Stimulated activated CD8-positive, alpha-beta memory T cell treated with anti-CD3 and anti-CD28 coated beads, Interleukin-2, amount 100 ng/mL, for 1 hour (primary cell): ENCODE measurements around the gene ZDHHC3.

ENCODE experiments used
- DNase-seq, 2 donors: peaks; one replicate each; pipeline ENCODE4 v3.0.0-alpha.2; 2020; ENCODE audit warnings: low read depth in 2 of 2

ZDHHC3 gene, protein sequence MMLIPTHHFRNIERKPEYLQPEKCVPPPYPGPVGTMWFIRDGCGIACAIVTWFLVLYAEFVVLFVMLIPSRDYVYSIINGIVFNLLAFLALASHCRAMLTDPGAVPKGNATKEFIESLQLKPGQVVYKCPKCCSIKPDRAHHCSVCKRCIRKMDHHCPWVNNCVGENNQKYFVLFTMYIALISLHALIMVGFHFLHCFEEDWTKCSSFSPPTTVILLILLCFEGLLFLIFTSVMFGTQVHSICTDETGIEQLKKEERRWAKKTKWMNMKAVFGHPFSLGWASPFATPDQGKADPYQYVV

GRCh38 chr3:44976002-44976815, at the start of gene ZDHHC3, which contains the start of gene EXOSC7:
Gene ZDHHC3, minus strand, starts transcription at chr3:44976174. Its CDS starts 16,738 bp downstream, at chr3:44959436.
Gene EXOSC7, plus strand, starts transcription at chr3:44976244. Its CDS starts 34 bp downstream, at chr3:44976278.
- DNase-seq = peak; percentile 74 to 75

DNA sequence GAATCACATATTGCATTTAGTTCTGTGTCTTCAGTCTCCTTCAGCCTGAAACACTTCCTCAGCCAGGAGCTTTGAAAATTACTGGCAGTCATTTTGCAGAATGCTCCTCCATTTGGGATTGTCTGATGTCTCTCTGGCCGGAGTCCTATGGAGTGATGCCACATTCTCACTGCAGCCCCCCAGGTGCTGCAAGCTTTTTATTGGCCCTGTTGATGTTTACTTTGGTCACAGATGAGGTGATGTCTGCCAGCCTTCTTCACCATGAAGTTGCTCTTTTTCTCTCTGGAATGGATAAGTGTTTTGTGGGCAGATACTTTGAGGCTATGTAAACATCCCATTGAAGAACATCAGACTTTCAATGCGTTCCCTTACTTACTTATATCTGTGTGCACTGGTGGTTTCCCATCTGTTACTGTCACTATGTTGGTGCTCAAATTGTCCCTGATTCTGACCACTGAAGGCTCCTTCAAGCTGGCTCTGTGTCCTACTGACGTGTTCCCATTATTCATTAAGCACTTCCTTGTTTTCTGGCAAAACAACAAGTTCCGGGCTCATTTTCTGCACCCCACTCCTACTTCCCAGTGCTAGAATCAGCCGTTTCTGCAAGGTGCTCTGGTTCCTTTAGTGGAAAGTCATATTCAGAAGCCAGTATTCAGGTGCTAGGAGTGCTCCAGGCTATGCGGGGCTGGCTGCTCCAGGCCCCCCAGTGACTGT, 48.7 kb upstream of the ZDHHC3 start:
- DNase-seq = no peak

DNA sequence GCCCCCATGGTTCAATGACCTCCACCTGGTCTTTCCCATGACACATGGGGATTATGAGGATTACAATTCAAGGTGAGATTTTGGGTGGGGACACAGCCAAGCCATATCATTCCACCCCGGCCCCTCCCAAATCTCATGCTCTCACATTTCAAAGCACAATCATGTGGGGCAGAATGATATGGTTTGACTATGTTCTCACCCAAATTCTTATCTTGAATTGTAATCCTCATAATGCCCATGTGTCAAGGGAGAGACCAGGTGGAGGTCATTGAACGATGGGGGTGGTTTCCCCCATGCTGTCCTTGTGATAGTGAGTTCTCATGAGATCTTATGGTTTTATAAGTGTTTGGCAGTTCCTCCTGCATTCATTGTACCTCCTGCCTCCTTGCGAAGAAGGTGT, 47.7 kb upstream of the ZDHHC3 start:
- no peak for DNase-seq

- no peak for DNase-seq
Observed at GRCh38 chr3:45021524-45022297, 45.7 kb upstream of the ZDHHC3 start.

DNA sequence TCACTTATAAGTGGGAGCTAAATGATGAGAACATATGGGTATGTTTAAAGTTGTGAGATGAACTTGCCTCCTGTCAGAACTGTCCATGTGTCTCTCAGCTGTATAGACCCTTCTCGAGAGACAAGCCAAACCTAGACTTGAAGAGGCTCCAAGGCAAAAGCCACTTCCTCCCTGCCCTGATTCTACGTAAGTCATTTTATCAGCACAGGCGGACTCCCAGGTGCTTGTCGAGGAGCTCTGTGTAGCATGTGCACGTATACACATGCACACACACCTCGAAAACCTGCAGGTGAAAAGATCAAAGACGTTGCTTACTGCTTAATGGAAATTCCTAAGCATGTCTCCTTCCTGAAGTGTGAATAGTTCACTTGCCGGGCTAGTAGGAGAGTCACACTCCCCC, 44.6 kb upstream of the ZDHHC3 start:
- no peak for DNase-seq

- no peak for DNase-seq
Observed at GRCh38 chr3:45017821-45018220, 41.8 kb upstream of the ZDHHC3 start.

GRCh38 chr3:45016916-45017315, 40.9 kb upstream of the ZDHHC3 start:
- DNase-seq = no peak

DNA sequence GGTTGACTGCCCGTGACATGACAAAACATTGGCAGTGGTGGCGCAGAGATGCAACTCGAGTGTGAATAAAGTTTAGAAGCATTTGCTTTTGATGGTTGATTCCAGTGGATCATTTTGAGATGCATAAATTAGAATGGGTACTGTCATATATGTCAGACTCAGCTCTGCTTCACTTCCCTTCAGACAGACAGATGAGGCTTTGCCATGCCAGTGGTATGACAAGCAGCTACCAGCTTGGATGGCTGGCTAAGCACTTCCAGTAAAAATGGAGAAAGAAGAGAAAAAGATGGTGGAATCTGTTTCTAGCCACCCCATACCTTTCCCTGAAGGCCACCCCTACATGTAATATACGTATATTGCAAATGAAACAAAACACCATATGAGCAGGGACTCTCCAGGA, 36.6 kb upstream of the ZDHHC3 start:
- no peak for DNase-seq

DNA sequence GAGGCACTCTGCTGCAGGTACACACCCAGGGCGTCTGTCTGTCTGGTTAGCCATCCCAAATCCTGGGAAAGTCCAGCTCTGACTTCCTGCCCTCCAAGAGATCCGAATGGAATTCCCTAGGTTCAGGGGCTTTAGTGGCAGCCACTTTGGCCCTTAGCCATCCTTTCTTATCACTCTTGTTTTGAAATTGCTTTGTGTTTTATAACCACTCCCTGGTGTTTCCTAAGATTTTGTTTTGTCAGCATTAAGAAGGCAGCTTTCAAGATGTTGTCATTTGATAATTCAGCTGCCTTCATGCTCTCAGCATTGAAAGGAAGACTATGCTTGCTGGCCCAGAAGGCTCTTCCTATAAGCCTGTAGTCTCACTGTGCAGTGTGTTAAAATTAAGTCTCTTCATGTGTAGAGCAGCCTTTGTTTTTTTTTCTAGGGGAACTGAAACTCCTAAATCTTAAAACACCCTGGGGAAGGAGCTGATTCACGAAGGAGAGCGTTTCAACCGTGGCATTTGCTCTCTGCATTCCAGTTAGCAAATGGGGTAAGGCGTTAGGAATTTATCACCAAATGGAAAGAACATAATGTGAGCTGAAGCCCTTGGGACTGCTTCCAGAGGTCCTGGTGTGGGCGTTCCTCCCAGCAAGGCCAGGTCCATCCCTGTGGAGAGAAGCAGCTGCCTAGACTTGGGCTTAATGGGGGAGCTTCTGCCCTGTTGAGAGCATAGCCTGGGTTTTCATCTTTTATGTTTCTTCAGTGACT, 36.0 kb upstream of the ZDHHC3 start:
- DNase-seq = no peak

- DNase-seq = no peak
Observed at GRCh38 chr3:45010811-45011333, 34.9 kb upstream of the ZDHHC3 start.

DNA sequence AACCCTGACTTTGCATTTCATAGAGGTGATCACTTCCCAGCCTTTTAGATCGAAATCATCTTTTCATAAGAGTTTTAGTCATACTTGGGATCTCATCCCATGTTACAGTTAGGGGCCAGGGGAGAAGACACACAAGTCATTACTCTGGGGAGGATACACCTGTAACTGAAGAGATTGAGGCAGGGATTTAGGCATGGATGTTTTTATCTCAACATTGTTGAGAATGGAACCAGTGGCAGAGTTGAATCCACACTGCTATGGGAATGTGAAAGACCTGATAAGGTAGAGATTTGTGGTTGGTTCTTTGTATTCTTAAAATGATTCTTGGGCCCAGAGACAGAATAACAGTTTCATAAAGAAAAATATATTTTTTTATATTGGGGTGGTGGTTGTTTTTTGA, 33.9 kb upstream of the ZDHHC3 start:
- no peak for DNase-seq

DNA sequence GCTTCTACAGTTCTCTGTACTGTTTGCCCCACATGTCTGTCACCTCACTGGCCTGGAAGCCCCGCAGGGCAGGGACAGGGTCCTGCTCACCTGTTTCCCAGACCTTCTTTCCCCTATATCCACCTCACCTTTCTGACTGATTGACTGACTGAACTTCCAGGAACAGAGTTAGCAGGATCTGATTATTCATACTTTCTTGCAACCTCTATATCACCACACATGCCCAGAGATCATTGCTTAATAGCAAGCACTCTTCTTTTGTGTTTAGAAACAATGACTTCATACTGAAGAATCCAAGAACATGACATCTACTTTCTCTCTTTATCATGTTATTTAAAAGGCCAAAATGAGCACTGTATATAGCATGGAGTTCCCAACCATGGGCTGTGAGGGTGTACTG, 32.1 kb upstream of the ZDHHC3 start:
- no peak for DNase-seq

GRCh38 chr3:45007091-45007490, 31.1 kb upstream of the ZDHHC3 start:
- DNase-seq = no peak

- DNase-seq = no peak
Observed at GRCh38 chr3:45003859-45004258, 27.9 kb upstream of the ZDHHC3 start.

DNA sequence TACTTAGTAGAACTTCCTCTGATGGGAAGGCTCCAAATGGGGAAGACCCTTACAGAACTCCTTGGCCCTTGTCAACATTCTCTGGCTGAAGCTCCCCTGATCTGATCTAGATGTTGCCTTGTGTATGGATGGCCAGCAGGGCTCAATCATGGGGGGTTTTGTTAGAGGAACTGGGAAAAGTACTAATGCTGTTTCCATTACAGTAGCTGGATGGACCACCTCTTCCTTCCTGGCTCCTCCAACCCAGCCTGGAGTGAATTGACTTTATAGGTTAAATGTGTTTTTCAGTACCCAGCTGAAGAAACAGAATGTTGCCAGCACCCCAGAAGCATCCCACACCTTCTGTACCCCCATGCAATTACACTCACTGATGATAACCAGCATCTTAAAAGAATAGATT, 27.4 kb upstream of the ZDHHC3 start:
- no peak for DNase-seq

- no peak for DNase-seq
Observed at GRCh38 chr3:45002720-45003119, 26.7 kb upstream of the ZDHHC3 start.

GRCh38 chr3:45002139-45002660, 26.2 kb upstream of the ZDHHC3 start:
- no peak for DNase-seq

DNA sequence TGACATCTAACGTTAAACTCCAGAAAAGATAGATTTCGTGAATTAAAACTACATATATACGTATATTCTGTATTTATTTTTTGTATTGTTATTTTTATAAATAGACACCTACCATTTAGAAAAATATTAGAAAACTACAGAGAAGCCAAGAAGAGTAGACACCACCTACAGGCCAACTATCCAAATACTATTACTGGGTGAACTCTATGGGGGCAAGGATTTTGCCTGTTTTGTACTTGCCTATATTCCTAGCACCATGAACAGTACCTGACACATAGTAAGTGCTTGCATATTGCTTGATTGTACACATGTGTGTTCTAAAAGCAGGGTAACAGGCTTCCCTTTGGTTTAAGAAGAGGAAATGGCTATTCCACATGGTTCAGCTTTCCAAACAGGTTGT, 25.8 kb upstream of the ZDHHC3 start:
- DNase-seq = no peak

DNA sequence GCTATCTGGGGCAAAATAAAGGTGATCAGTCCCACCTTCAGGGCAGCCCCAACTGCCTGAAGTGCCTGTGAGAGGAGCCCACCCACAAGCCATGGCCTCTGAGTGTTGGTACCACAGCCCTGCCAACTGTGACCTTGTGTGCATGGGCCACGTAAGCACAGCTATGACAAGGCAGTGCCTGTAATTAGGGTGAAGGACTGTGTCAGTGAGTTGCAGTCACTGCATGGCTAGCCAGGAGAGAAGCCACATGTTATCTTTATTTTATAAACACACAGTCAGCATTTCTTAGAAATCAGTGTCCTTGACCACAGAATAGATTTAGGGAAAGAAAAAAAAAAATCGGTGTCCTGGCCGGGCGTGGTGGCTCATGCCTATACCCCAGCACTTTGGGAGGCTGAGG, 24.8 kb upstream of the ZDHHC3 start:
- DNase-seq = no peak

DNA sequence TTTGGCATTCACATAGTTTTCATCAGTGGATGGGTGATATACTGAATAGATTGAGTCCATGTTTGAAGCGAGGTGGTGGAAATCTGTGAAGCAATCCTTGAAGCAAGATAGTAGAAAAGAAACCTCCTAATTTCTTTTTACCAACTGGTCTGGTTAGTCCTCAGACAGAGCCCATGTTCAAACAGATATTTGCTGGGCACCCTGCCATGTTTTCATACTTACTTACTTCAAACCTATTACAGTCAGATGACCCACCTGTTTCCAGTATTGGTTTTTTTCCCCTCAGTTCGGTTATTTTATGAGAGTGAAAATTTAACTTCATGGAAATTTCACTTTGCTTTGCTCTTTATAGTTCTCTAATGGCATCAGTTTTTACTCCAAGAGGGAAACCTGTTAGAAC, 23.8 kb upstream of the ZDHHC3 start:
- no peak for DNase-seq

DNA sequence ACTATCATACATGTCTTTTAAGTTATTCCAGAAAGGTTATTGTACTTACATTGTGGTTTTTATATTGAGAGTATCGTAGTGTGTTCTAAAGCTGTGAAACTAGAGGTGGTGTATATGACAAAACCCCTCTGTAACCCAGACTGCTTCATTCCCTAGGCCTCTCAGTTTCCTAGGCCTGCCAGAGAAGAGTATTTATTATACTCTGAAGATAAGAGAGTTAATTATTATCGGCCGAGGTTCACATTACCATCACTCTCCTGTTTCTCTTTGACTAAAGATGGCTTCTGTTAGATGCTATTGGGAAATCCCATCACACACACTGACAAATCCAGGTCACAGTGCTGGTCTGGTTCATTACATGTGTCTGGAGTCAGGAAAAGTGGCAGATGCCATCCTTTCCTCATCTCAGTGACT, 20.6 kb upstream of the ZDHHC3 start:
- DNase-seq = no peak
